GM18907 (cell line): ENCODE measurements around the gene SLC22A23.

ENCODE experiments used
- ATAC-seq: cut with Tn5 transposase; IDR thresholded peaks from one replicate; pipeline ENCODE4 v1.9.1; 2021; ENCODE audit warnings: mild to moderate bottlenecking, moderate library complexity; ENCODE audit not compliant: unreplicated experiment

The SLC22A23 gene

GRCh38 chr6:3322366-3322890 is 134.4 kb downstream of the SLC22A23 start:
- no peak for ATAC-seq

- ATAC-seq: no peak
Measured at GRCh38 chr6:3321875-3322274, 135.0 kb downstream of the SLC22A23 start.

GRCh38 chr6:3321042-3321441 is 135.8 kb downstream of the SLC22A23 start:
- no peak for ATAC-seq

GRCh38 chr6:3320238-3320811 is 136.5 kb downstream of the SLC22A23 start:
- no peak for ATAC-seq

GRCh38 chr6:3319610-3320200 is 137.1 kb downstream of the SLC22A23 start:
- no peak for ATAC-seq

GRCh38 chr6:3318821-3319540 is 137.9 kb downstream of the SLC22A23 start:
- no peak for ATAC-seq

- no peak for ATAC-seq
Measured at GRCh38 chr6:3318226-3318625, 138.6 kb downstream of the SLC22A23 start.

GRCh38 chr6:3317741-3318211 is 139.1 kb downstream of the SLC22A23 start:
- no peak for ATAC-seq

GRCh38 chr6:3316818-3317217 is 140.0 kb downstream of the SLC22A23 start:
- no peak for ATAC-seq

GRCh38 chr6:3316331-3316730 is 140.5 kb downstream of the SLC22A23 start:
- ATAC-seq: no peak

- no peak for ATAC-seq
Measured at GRCh38 chr6:3315841-3316240, 141.0 kb downstream of the SLC22A23 start.

GRCh38 chr6:3314621-3315467 is 142.0 kb downstream of the SLC22A23 start:
- ATAC-seq: no peak

- ATAC-seq: no peak
Measured at GRCh38 chr6:3314176-3314575, 142.7 kb downstream of the SLC22A23 start.

- no peak for ATAC-seq
Measured at GRCh38 chr6:3312604-3313231, 144.1 kb downstream of the SLC22A23 start.

GRCh38 chr6:3311826-3312225 is 145.0 kb downstream of the SLC22A23 start:
- ATAC-seq: no peak

- ATAC-seq: no peak
Measured at GRCh38 chr6:3310703-3311102, 146.1 kb downstream of the SLC22A23 start.

GRCh38 chr6:3310051-3310448 is 146.8 kb downstream of the SLC22A23 start:
- ATAC-seq: no peak

GRCh38 chr6:3309391-3310050 is 147.3 kb downstream of the SLC22A23 start:
- no peak for ATAC-seq

GRCh38 chr6:3308106-3308505 is 148.7 kb downstream of the SLC22A23 start:
- ATAC-seq: no peak

- no peak for ATAC-seq
Measured at GRCh38 chr6:3307436-3307835, 149.4 kb downstream of the SLC22A23 start.
